ENCODE results near the gene CLNK. TPM values are rescaled to one million over a fixed set of nuclear protein-coding genes. Genes with fewer than 3 reads are reported as not detected.

CLNK gene
- total RNA-seq, 1 donor from 2014 or later = not detected

- Histone ChIP-seq H3K27ac (ENCODE audit: low read depth, low read length) (no peak overlapping the region), H3K4me1 (ENCODE audit: control insufficient read depth in 3 of 3, insufficient read depth in 3 of 3, low read length in 3 of 3) (no peaks in the 10 kb centered on the region), H3K9me3 (ENCODE audit: control insufficient read depth in 3 of 3, low read length in 3 of 3) (no peaks in the 10 kb centered on the region), H3K4me3 (ENCODE audit: low read length in 3 of 3) (no peak overlapping the region), H3K36me3 (ENCODE audit: control insufficient read depth in 3 of 3, insufficient read depth in 3 of 3, low read length in 3 of 3) (no peaks in the 10 kb centered on the region), H3K9ac (ENCODE audit: low read depth in 1 of 3, low read length in 3 of 3) (no peak overlapping the region), H3K27me3 (ENCODE audit: control insufficient read depth in 3 of 3, insufficient read depth in 3 of 3, low read length in 3 of 3) (no peaks in the 10 kb centered on the region)
Measured at GRCh38 chr4:10647846-10648245, 36.7 kb downstream of the CLNK start.

GRCh38 chr4:10643600-10644425, 40.8 kb downstream of the CLNK start:
- no peak overlapping the region for H3K27ac ChIP-seq (ENCODE audit: low read depth, low read length)
- H3K9me3 ChIP-seq (ENCODE audit: control insufficient read depth in 3 of 3, low read length in 3 of 3) = no peaks in the 10 kb centered on the region
- no peak overlapping the region for H3K9ac ChIP-seq (ENCODE audit: low read depth in 1 of 3, low read length in 3 of 3)
- no peak overlapping the region for H3K4me3 ChIP-seq (ENCODE audit: low read length in 3 of 3)
- H3K4me1 ChIP-seq (ENCODE audit: control insufficient read depth in 3 of 3, insufficient read depth in 3 of 3, low read length in 3 of 3) = no peaks in the 10 kb centered on the region
- H3K36me3 ChIP-seq (ENCODE audit: control insufficient read depth in 3 of 3, insufficient read depth in 3 of 3, low read length in 3 of 3) = no peaks in the 10 kb centered on the region
- H3K27me3 ChIP-seq (ENCODE audit: control insufficient read depth in 3 of 3, insufficient read depth in 3 of 3, low read length in 3 of 3) = no peaks in the 10 kb centered on the region

GRCh38 chr4:10640561-10641201, 43.9 kb downstream of the CLNK start:
- Histone ChIP-seq H3K9me3 (ENCODE audit: control insufficient read depth in 3 of 3, low read length in 3 of 3) (no peaks in the 10 kb centered on the region), H3K36me3 (ENCODE audit: control insufficient read depth in 3 of 3, insufficient read depth in 3 of 3, low read length in 3 of 3) (no peaks in the 10 kb centered on the region), H3K4me1 (ENCODE audit: control insufficient read depth in 3 of 3, insufficient read depth in 3 of 3, low read length in 3 of 3) (no peaks in the 10 kb centered on the region), H3K27me3 (ENCODE audit: control insufficient read depth in 3 of 3, insufficient read depth in 3 of 3, low read length in 3 of 3) (no peaks in the 10 kb centered on the region), H3K27ac (ENCODE audit: low read depth, low read length) (no peak overlapping the region), H3K4me3 (ENCODE audit: low read length in 3 of 3) (no peak overlapping the region), H3K9ac (ENCODE audit: low read depth in 1 of 3, low read length in 3 of 3) (no peak overlapping the region)

- H3K9me3 ChIP-seq (ENCODE audit: control insufficient read depth in 3 of 3, low read length in 3 of 3) = no peaks in the 10 kb centered on the region
- H3K4me3 ChIP-seq (ENCODE audit: low read length in 3 of 3) = no peak overlapping the region
- H3K36me3 ChIP-seq (ENCODE audit: control insufficient read depth in 3 of 3, insufficient read depth in 3 of 3, low read length in 3 of 3) = no peaks in the 10 kb centered on the region
- H3K4me1 ChIP-seq (ENCODE audit: control insufficient read depth in 3 of 3, insufficient read depth in 3 of 3, low read length in 3 of 3) = no peaks in the 10 kb centered on the region
- no peak overlapping the region for H3K9ac ChIP-seq (ENCODE audit: low read depth in 1 of 3, low read length in 3 of 3)
- H3K27me3 ChIP-seq (ENCODE audit: control insufficient read depth in 3 of 3, insufficient read depth in 3 of 3, low read length in 3 of 3) = no peaks in the 10 kb centered on the region
- H3K27ac ChIP-seq (ENCODE audit: low read depth, low read length) = no peak overlapping the region
Measured at GRCh38 chr4:10639664-10640063, 44.9 kb downstream of the CLNK start.

- no peaks in the 10 kb centered on the region for H3K27me3 ChIP-seq (ENCODE audit: control insufficient read depth in 3 of 3, insufficient read depth in 3 of 3, low read length in 3 of 3)
- no peaks in the 10 kb centered on the region for H3K36me3 ChIP-seq (ENCODE audit: control insufficient read depth in 3 of 3, insufficient read depth in 3 of 3, low read length in 3 of 3)
- H3K9ac ChIP-seq (ENCODE audit: low read depth in 1 of 3, low read length in 3 of 3) = no peak overlapping the region
- H3K4me3 ChIP-seq (ENCODE audit: low read length in 3 of 3) = no peak overlapping the region
- H3K27ac ChIP-seq (ENCODE audit: low read depth, low read length) = no peak overlapping the region
- no peaks in the 10 kb centered on the region for H3K4me1 ChIP-seq (ENCODE audit: control insufficient read depth in 3 of 3, insufficient read depth in 3 of 3, low read length in 3 of 3)
- no peaks in the 10 kb centered on the region for H3K9me3 ChIP-seq (ENCODE audit: control insufficient read depth in 3 of 3, low read length in 3 of 3)
Measured at GRCh38 chr4:10639100-10639499, 45.5 kb downstream of the CLNK start.

- no peak overlapping the region for H3K27ac ChIP-seq (ENCODE audit: low read depth, low read length)
- no peaks in the 10 kb centered on the region for H3K9me3 ChIP-seq (ENCODE audit: control insufficient read depth in 3 of 3, low read length in 3 of 3)
- no peaks in the 10 kb centered on the region for H3K4me1 ChIP-seq (ENCODE audit: control insufficient read depth in 3 of 3, insufficient read depth in 3 of 3, low read length in 3 of 3)
- no peak overlapping the region for H3K4me3 ChIP-seq (ENCODE audit: low read length in 3 of 3)
- no peaks in the 10 kb centered on the region for H3K27me3 ChIP-seq (ENCODE audit: control insufficient read depth in 3 of 3, insufficient read depth in 3 of 3, low read length in 3 of 3)
- no peak overlapping the region for H3K9ac ChIP-seq (ENCODE audit: low read depth in 1 of 3, low read length in 3 of 3)
- no peaks in the 10 kb centered on the region for H3K36me3 ChIP-seq (ENCODE audit: control insufficient read depth in 3 of 3, insufficient read depth in 3 of 3, low read length in 3 of 3)
Measured at GRCh38 chr4:10635091-10635490, 49.5 kb downstream of the CLNK start.

- no peaks in the 10 kb centered on the region for H3K9me3 ChIP-seq (ENCODE audit: control insufficient read depth in 3 of 3, low read length in 3 of 3)
- no peaks in the 10 kb centered on the region for H3K4me1 ChIP-seq (ENCODE audit: control insufficient read depth in 3 of 3, insufficient read depth in 3 of 3, low read length in 3 of 3)
- no peak overlapping the region for H3K27ac ChIP-seq (ENCODE audit: low read depth, low read length)
- H3K27me3 ChIP-seq (ENCODE audit: control insufficient read depth in 3 of 3, insufficient read depth in 3 of 3, low read length in 3 of 3) = no peaks in the 10 kb centered on the region
- no peak overlapping the region for H3K9ac ChIP-seq (ENCODE audit: low read depth in 1 of 3, low read length in 3 of 3)
- H3K36me3 ChIP-seq (ENCODE audit: control insufficient read depth in 3 of 3, insufficient read depth in 3 of 3, low read length in 3 of 3) = no peaks in the 10 kb centered on the region
- no peak overlapping the region for H3K4me3 ChIP-seq (ENCODE audit: low read length in 3 of 3)
Measured at GRCh38 chr4:10629394-10629793, 55.2 kb downstream of the CLNK start.

GRCh38 chr4:10625131-10625530, 59.4 kb downstream of the CLNK start:
- no peak overlapping the region for H3K9ac ChIP-seq (ENCODE audit: low read depth in 1 of 3, low read length in 3 of 3)
- no peaks in the 10 kb centered on the region for H3K9me3 ChIP-seq (ENCODE audit: control insufficient read depth in 3 of 3, low read length in 3 of 3)
- H3K36me3 ChIP-seq (ENCODE audit: control insufficient read depth in 3 of 3, insufficient read depth in 3 of 3, low read length in 3 of 3) = no peaks in the 10 kb centered on the region
- H3K27ac ChIP-seq (ENCODE audit: low read depth, low read length) = no peak overlapping the region
- H3K4me3 ChIP-seq (ENCODE audit: low read length in 3 of 3) = no peak overlapping the region
- no peaks in the 10 kb centered on the region for H3K4me1 ChIP-seq (ENCODE audit: control insufficient read depth in 3 of 3, insufficient read depth in 3 of 3, low read length in 3 of 3)
- H3K27me3 ChIP-seq (ENCODE audit: control insufficient read depth in 3 of 3, insufficient read depth in 3 of 3, low read length in 3 of 3) = no peaks in the 10 kb centered on the region

- Histone ChIP-seq H3K27me3 (ENCODE audit: control insufficient read depth in 3 of 3, insufficient read depth in 3 of 3, low read length in 3 of 3) (no peaks in the 10 kb centered on the region), H3K4me3 (ENCODE audit: low read length in 3 of 3) (no peak overlapping the region), H3K36me3 (ENCODE audit: control insufficient read depth in 3 of 3, insufficient read depth in 3 of 3, low read length in 3 of 3) (no peaks in the 10 kb centered on the region), H3K9ac (ENCODE audit: low read depth in 1 of 3, low read length in 3 of 3) (no peak overlapping the region), H3K4me1 (ENCODE audit: control insufficient read depth in 3 of 3, insufficient read depth in 3 of 3, low read length in 3 of 3) (no peaks in the 10 kb centered on the region), H3K9me3 (ENCODE audit: control insufficient read depth in 3 of 3, low read length in 3 of 3) (no peaks in the 10 kb centered on the region), H3K27ac (ENCODE audit: low read depth, low read length) (no peak overlapping the region)
Measured at GRCh38 chr4:10623862-10624261, 60.7 kb downstream of the CLNK start.

GRCh38 chr4:10623241-10623640, 61.3 kb downstream of the CLNK start:
- Histone ChIP-seq H3K36me3 (ENCODE audit: control insufficient read depth in 3 of 3, insufficient read depth in 3 of 3, low read length in 3 of 3) (no peaks in the 10 kb centered on the region), H3K27ac (ENCODE audit: low read depth, low read length) (no peak overlapping the region), H3K9ac (ENCODE audit: low read depth in 1 of 3, low read length in 3 of 3) (no peak overlapping the region), H3K4me3 (ENCODE audit: low read length in 3 of 3) (no peak overlapping the region), H3K9me3 (ENCODE audit: control insufficient read depth in 3 of 3, low read length in 3 of 3) (no peaks in the 10 kb centered on the region), H3K4me1 (ENCODE audit: control insufficient read depth in 3 of 3, insufficient read depth in 3 of 3, low read length in 3 of 3) (no peaks in the 10 kb centered on the region), H3K27me3 (ENCODE audit: control insufficient read depth in 3 of 3, insufficient read depth in 3 of 3, low read length in 3 of 3) (no peaks in the 10 kb centered on the region)
